Osteoblast (primary cell): ENCODE measurements around the gene SIK2. TPM values are rescaled to one million over a fixed set of nuclear protein-coding genes. Genes with fewer than 3 reads are reported as not detected.

Experiments
- DNase-seq: peaks from one replicate; pipeline ENCODE4 v3.0.0; 2011; ENCODE audit warnings: low spot score, mixed read lengths; ENCODE audit not compliant: insufficient read length; ENCODE audit errors: missing footprints
- H2AFZ ChIP-seq: 2 replicates; pipeline ENCODE4 v1.6.0; 2011; ENCODE audit warnings: mild to moderate bottlenecking, low read length
- H3K27ac ChIP-seq: 2 replicates; pipeline ENCODE4 v1.5.1; 2011; ENCODE audit warnings: mild to moderate bottlenecking, low read depth, low read length, moderate library complexity
- H3K27me3 ChIP-seq: 2 replicates; pipeline ENCODE4 v1.6.0; 2012; ENCODE audit warnings: mild to moderate bottlenecking, control low read depth, inconsistent platforms, low read length, moderate library complexity; ENCODE audit not compliant: insufficient read depth
- H3K36me3 ChIP-seq: 2 replicates; pipeline ENCODE4 v1.5.1; 2011; ENCODE audit warnings: mild to moderate bottlenecking, low read length, control low read depth, moderate library complexity; ENCODE audit not compliant: insufficient read depth
- H3K4me1 ChIP-seq: 2 replicates; pipeline ENCODE4 v1.5.1; 2011; ENCODE audit warnings: mild to moderate bottlenecking, low read length, control low read depth, moderate library complexity; ENCODE audit not compliant: insufficient read depth
- H3K4me2 ChIP-seq: 2 replicates; pipeline ENCODE4 v1.6.0; 2011; ENCODE audit warnings: mild to moderate bottlenecking, low read length; ENCODE audit not compliant: insufficient read depth
- H3K4me3 ChIP-seq: fragments of 200-600 bp; sonication (generic); 3 replicates; pipeline ENCODE4 v1.5.1; 2012; ENCODE audit warnings: mild to moderate bottlenecking, low read length, inconsistent platforms; ENCODE audit not compliant: insufficient read depth
- H3K79me2 ChIP-seq: 2 replicates; pipeline ENCODE4 v1.6.0; 2012; ENCODE audit warnings: mild to moderate bottlenecking, low read length, control low read depth, inconsistent platforms; ENCODE audit not compliant: insufficient read depth
- H3K9me3 ChIP-seq: 2 replicates; pipeline ENCODE4 v1.5.1; 2011; ENCODE audit warnings: low read depth, low read length, control low read depth
- H4K20me1 ChIP-seq: 2 replicates; pipeline ENCODE4 v1.6.0; 2012; ENCODE audit warnings: mild to moderate bottlenecking, low read length, control low read depth; ENCODE audit not compliant: insufficient read depth
- CTCF ChIP-seq: IDR thresholded peaks from 2 replicates; pipeline ENCODE4 v1.5.1; 2011; ENCODE audit warnings: mild to moderate bottlenecking, low read depth, low read length, moderate library complexity; ENCODE audit errors: extremely low read depth
- total RNA-seq: library from RNA; depleted of rRNA; stranded (reverse); fragments of >200 nt; gene quantifications from 2 replicates; pipeline ENCODE4 v1.2.3, GENCODE V29; 2012

The SIK2 gene
- 17.7 and 18.3 TPM in 2 replicates for total RNA-seq

GRCh38 chr11:111601979-111602864, at the start of gene SIK2:
Gene SIK2 (plus strand): TSS chr11:111602449. CDS start chr11:111602564, 115 bp downstream.
- Histone ChIP-seq H3K4me1 (peaks cover 44% of the 10 kb centered on the region), H3K4me3 (peak within 1 kb of the TSS; percentile 88), H3K27me3 (no peaks in the 10 kb centered on the region), H3K36me3 (no peaks in the 10 kb centered on the region), H4K20me1 (peaks cover 10% of the 10 kb centered on the region), H2AFZ (peak within 1 kb of the TSS; percentile 98), H3K79me2 (peaks cover 46% of the 10 kb centered on the region), H3K4me2 (peak within 1 kb of the TSS; percentile 95), H3K9me3 (no peaks in the 10 kb centered on the region), H3K27ac (peak within 1 kb of the TSS; percentile 94)
- TF ChIP-seq CTCF, result peak; percentile 84
- peak; percentile 95 for DNase-seq

DNA sequence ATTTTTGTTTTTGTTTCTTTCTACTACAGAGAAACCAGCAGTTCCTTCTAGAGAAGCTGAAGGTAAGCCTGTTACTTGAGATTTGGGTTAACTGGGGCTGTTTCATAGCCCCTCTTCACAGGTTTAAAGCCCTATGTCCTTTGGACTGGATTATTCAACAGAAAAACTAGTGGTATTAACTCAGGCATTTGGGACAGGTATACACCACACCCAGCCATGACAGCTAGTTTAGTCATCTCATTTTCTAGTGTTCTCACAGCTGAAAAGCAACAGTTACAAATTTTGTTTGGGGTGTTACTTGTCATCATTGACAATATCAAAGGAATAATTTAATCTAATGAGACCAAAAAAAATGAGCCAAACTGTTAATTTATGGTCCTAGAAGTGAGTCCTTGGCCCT, 47.7 kb upstream of the SIK2 start:
- no peaks in the 10 kb centered on the region for H3K79me2 ChIP-seq
- peaks cover 43% of the 10 kb centered on the region for H3K4me1 ChIP-seq
- H3K36me3 ChIP-seq, result peaks cover 25% of the 10 kb centered on the region
- TF ChIP-seq CTCF, result no peak
- no peak overlapping the region for H3K4me3 ChIP-seq
- no peaks in the 10 kb centered on the region for H3K9me3 ChIP-seq
- peak overlapping the region; percentile 88 for H3K27ac ChIP-seq
- DNase-seq, result no peak
- H3K4me2 ChIP-seq, result no peak overlapping the region
- H3K27me3 ChIP-seq, result no peaks in the 10 kb centered on the region
- no peaks in the 10 kb centered on the region for H4K20me1 ChIP-seq
- H2AFZ ChIP-seq, result no peak overlapping the region

- H3K27me3 ChIP-seq, result no peaks in the 10 kb centered on the region
- DNase-seq, result no peak
- H3K27ac ChIP-seq, result peak overlapping the region; percentile 88
- no peak for TF ChIP-seq CTCF
- peaks cover 28% of the 10 kb centered on the region for H3K36me3 ChIP-seq
- H2AFZ ChIP-seq, result no peak overlapping the region
- no peak overlapping the region for H3K4me2 ChIP-seq
- H3K4me1 ChIP-seq, result peaks cover 43% of the 10 kb centered on the region
- H4K20me1 ChIP-seq, result no peaks in the 10 kb centered on the region
- no peaks in the 10 kb centered on the region for H3K79me2 ChIP-seq
- H3K9me3 ChIP-seq, result no peaks in the 10 kb centered on the region
- H3K4me3 ChIP-seq, result no peak overlapping the region
Measured at GRCh38 chr11:111555255-111555654, 47.0 kb upstream of the SIK2 start.

- no peaks in the 10 kb centered on the region for H3K27me3 ChIP-seq
- TF ChIP-seq CTCF, result no peak
- H3K79me2 ChIP-seq, result no peaks in the 10 kb centered on the region
- H3K4me2 ChIP-seq, result peak overlapping the region; percentile 62
- no peaks in the 10 kb centered on the region for H3K9me3 ChIP-seq
- no peaks in the 10 kb centered on the region for H4K20me1 ChIP-seq
- peak overlapping the region; percentile 88 for H3K27ac ChIP-seq
- peak overlapping the region; percentile 17 for H3K4me3 ChIP-seq
- peaks cover 62% of the 10 kb centered on the region for H3K4me1 ChIP-seq
- no peak for DNase-seq
- H2AFZ ChIP-seq, result peak overlapping the region; percentile 53
- peaks cover 27% of the 10 kb centered on the region for H3K36me3 ChIP-seq
Measured at GRCh38 chr11:111557425-111558111, 44.7 kb upstream of the SIK2 start.
